ENCODE results near the gene RGS17.

The RGS17 gene, protein sequence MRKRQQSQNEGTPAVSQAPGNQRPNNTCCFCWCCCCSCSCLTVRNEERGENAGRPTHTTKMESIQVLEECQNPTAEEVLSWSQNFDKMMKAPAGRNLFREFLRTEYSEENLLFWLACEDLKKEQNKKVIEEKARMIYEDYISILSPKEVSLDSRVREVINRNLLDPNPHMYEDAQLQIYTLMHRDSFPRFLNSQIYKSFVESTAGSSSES

DNA sequence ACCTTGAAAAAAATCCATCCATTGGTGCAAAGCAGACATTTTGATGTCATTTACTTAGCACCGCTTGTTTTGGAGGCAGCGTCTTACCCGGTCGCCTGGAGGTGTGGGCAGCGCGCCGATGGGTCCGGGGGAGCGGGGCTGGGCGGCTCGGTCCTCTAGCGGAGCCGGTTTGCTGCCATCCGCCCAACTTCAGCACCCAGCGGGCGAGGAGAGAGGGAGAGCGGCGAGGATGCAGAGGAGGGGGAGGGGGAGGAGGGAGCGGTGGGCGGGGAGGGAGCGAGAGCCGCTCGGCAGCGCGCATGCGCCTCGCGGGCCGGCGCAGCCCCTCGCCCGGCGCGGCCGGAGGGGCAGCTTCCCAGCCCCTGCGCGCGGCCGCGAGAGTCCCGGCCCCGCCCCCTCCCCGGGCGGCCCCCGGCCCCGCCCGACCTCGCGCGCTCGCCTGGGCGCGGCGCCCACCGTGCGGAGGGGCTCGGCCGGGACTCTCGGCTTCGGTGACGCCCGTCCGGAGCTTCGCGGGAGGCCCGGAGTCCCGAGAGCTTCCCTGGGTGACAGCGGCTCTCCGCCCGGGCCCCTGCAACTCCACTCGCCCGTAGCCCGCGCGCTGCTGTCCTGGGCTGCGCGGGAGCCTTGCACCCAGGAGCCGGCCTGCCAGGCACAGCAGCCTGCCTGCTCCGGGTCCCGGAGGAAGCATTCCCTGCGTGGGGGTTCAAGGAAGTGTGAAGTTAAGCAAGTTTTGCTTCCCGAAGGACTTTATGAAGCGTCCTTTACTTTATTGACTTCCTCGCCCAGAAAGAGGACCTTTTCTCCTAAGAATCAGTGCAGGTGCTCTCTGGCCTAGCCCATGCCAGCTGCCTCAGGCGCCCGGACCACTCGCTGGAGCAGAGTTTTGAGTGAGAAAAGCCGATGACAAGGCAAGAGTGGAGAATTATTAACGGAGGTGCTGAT lies at the start of gene RGS17:
Gene RGS17, minus strand, starts transcription at position 246 of the 945 bp plus-strand sequence. CDS start 87,264 bp downstream, outside the sequence.
- DNase-seq (ENCODE audit: low spot score in 2 of 2) (no peak), ATAC-seq (ENCODE audit: low read depth) (no peak)
- Mint-ChIP-seq H3K4me3 (peak within 1 kb of the TSS; percentile 84), H3K4me1 (peaks cover 8% of the 10 kb centered on the region), H3K27me3 (peaks cover 17% of the 10 kb centered on the region), H3K27ac (no peak within 1 kb of the TSS), H3K9me3 (peaks cover 2% of the 10 kb centered on the region), H3K36me3 (peaks cover 2% of the 10 kb centered on the region)

DNA sequence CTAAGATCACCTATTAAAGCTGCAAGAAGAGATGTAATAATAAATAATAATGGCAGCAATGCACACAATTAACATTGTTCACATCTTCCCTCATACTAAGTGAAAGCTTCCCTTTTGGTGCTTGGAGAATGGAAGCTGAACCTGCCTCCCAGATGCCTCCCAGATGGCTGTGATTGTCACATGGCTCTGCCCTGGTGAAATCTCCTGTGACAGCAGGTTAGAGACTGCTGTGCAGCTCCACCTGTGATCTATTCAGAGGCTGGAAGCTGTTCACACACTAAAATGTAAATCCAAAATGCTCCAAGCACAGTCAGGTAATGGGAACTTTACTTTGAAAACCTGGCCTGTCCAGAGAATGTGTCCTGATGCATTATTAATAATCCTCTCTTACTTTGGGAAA lies 41.7 kb upstream of the RGS17 start:
- Mint-ChIP-seq H3K9me3 (peaks cover 3% of the 10 kb centered on the region), H3K4me1 (no peaks in the 10 kb centered on the region), H3K36me3 (no peaks in the 10 kb centered on the region), H3K27me3 (no peaks in the 10 kb centered on the region), H3K4me3 (no peak overlapping the region), H3K27ac (no peak overlapping the region)
- DNase-seq (ENCODE audit: low spot score in 2 of 2) = no peak
- ATAC-seq (ENCODE audit: low read depth) = no peak

DNA sequence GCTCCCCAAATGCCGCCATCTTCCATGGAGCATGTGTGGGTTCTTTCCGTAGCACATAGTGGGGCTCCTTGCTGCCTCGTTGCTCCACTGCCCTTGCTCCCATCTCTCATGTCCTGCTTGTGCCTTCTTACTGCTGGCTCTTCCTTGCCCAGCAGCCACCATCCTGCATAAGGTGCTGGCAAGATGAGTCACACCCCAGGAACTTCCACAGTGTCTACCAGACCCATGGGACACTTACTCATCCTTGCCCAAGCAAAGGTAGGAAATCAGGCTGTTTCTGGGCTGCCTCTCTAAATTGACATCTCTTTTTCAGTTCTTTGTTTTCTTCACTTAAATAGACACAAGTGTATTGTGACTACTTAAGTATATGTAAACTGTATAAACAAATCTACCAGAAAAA lies 39.4 kb upstream of the RGS17 start:
- Mint-ChIP-seq H3K4me1 (no peaks in the 10 kb centered on the region), H3K4me3 (no peak overlapping the region), H3K36me3 (no peaks in the 10 kb centered on the region), H3K9me3 (peaks cover 1% of the 10 kb centered on the region), H3K27me3 (no peaks in the 10 kb centered on the region), H3K27ac (no peak overlapping the region)
- no peak for ATAC-seq (ENCODE audit: low read depth)
- no peak for DNase-seq (ENCODE audit: low spot score in 2 of 2)

DNA sequence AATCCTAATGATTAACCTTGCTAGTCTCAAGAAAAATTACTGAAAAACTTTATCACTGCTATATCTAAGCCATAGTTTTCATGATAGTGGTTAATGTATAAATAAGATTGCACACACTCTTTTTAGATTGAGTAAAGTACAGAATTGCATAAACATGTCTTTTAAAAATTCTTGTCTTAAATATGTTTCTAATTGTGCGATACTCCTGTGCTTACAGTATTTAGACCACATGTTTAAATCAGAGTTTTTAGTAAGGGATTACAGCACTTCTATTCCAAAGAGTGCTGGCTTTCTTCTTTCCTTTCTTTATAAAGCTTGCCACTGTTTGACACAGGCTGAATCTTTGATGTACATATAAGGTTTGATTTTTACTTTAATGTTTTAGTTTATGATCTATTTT lies 36.8 kb upstream of the RGS17 start:
- Mint-ChIP-seq H3K27me3 (no peaks in the 10 kb centered on the region), H3K4me3 (no peak overlapping the region), H3K4me1 (no peaks in the 10 kb centered on the region), H3K36me3 (no peaks in the 10 kb centered on the region), H3K27ac (no peak overlapping the region), H3K9me3 (peaks cover 1% of the 10 kb centered on the region)
- DNase-seq (ENCODE audit: low spot score in 2 of 2) (no peak), ATAC-seq (ENCODE audit: low read depth) (no peak)

DNA sequence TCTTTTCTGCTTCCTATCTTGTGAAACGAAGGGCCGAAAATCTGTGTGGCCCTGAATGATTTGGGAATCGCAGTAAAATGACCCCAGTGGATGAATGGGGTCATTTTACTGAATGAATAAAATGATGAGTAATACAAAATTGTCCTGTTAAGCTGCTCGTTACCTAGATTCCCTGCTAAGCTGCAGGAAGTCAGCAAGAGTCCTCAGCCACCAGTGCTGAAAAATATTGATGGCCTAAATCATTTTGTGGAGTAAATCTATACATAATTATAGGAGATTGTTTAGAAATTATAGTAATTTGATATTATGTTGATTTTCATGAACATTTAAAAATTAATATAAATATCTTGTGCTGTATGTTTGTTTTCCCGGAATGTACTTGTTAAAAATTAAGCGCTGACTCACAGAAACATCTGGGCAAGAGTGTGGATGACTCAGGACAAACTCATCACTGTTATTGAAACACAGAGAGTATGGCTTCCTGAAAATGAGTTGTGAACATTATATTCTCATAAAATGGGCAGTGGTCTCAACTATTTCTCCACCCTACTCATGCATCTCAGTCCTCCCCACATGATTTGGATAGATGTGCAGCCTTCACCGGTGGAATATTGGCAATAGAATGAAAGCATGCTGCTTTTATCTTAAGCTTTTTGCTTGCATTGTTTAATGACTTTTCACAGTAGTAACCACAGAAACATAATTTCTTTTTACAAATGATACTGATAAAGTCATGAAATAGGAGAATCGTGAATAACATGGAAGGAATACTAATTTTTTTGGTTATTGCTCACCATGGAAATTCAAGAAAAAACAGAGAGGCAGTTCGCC lies 36.2 kb upstream of the RGS17 start:
- H3K36me3 Mint-ChIP-seq = no peaks in the 10 kb centered on the region
- no peaks in the 10 kb centered on the region for H3K4me1 Mint-ChIP-seq
- DNase-seq (ENCODE audit: low spot score in 2 of 2) (no peak), ATAC-seq (ENCODE audit: low read depth) (no peak)
- H3K9me3 Mint-ChIP-seq = peaks cover 1% of the 10 kb centered on the region
- H3K4me3 Mint-ChIP-seq = no peak overlapping the region
- no peak overlapping the region for H3K27ac Mint-ChIP-seq
- no peaks in the 10 kb centered on the region for H3K27me3 Mint-ChIP-seq

DNA sequence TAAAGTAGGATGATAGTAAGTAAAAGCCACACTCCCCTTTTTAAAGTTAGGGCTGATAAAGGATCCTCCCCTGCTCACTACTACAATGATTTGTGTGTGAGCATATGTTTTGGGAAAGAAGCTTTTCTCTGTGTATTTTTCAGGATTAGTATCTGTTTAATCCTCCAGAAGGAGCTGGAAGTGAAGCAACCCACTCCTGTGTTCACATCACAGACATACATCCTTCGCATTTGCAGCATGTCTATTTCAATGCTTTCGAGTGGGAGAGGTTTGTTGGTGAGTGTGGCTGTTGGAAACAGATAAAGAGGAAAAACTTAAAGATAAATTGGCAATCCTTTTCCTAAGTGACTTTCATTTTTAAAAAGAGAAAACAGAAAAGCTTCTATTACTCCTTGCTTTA lies 31.6 kb upstream of the RGS17 start:
- DNase-seq (ENCODE audit: low spot score in 2 of 2) (no peak), ATAC-seq (ENCODE audit: low read depth) (no peak)
- Mint-ChIP-seq H3K27ac (no peak overlapping the region), H3K36me3 (no peaks in the 10 kb centered on the region), H3K27me3 (no peaks in the 10 kb centered on the region), H3K4me3 (no peak overlapping the region), H3K4me1 (no peaks in the 10 kb centered on the region), H3K9me3 (no peaks in the 10 kb centered on the region)

DNA sequence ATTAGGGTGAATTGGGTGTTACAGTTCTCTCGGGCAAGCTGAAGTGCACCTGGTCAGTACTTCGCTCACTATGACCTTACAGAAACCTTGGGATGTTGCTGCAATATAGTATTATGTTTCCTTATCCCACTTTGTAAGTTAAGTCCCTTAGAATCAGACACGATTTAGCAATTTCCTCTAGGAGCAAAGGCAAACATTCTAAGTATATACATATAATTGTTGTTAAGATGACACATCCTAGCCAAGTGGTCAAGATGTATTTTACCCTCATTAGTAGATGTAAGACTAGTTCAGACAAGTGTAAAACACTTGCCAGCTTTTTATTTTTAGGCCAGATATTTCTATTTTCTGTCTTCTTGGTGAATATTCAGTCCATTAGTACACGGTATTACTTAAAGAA lies 31.1 kb upstream of the RGS17 start:
- H3K4me1 Mint-ChIP-seq = no peaks in the 10 kb centered on the region
- H3K9me3 Mint-ChIP-seq = no peaks in the 10 kb centered on the region
- H3K4me3 Mint-ChIP-seq = no peak overlapping the region
- DNase-seq (ENCODE audit: low spot score in 2 of 2) (no peak), ATAC-seq (ENCODE audit: low read depth) (no peak)
- H3K27ac Mint-ChIP-seq = no peak overlapping the region
- H3K36me3 Mint-ChIP-seq = no peaks in the 10 kb centered on the region
- H3K27me3 Mint-ChIP-seq = no peaks in the 10 kb centered on the region

DNA sequence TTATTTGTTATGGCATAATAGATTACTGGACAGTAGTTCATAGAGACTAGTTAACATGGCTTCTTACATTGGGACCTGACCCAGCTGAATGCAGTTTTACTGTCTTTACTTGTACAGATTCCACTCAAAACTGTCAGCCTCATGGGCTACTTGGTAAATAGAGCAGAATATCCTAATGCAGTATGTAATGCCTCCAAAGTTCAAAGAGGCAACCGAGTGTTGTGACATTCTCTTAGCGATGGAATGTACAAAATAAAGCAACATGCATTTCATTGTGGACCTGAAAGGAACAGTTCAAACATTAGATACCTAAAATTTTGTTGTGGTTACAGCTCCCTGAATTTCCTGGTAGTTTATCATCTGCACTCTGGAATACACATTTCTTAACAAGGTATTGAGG lies 29.1 kb upstream of the RGS17 start:
- no peaks in the 10 kb centered on the region for H3K36me3 Mint-ChIP-seq
- DNase-seq (ENCODE audit: low spot score in 2 of 2) = no peak
- no peak for ATAC-seq (ENCODE audit: low read depth)
- no peaks in the 10 kb centered on the region for H3K9me3 Mint-ChIP-seq
- no peaks in the 10 kb centered on the region for H3K4me1 Mint-ChIP-seq
- no peaks in the 10 kb centered on the region for H3K27me3 Mint-ChIP-seq
- no peak overlapping the region for H3K27ac Mint-ChIP-seq
- H3K4me3 Mint-ChIP-seq = no peak overlapping the region

DNA sequence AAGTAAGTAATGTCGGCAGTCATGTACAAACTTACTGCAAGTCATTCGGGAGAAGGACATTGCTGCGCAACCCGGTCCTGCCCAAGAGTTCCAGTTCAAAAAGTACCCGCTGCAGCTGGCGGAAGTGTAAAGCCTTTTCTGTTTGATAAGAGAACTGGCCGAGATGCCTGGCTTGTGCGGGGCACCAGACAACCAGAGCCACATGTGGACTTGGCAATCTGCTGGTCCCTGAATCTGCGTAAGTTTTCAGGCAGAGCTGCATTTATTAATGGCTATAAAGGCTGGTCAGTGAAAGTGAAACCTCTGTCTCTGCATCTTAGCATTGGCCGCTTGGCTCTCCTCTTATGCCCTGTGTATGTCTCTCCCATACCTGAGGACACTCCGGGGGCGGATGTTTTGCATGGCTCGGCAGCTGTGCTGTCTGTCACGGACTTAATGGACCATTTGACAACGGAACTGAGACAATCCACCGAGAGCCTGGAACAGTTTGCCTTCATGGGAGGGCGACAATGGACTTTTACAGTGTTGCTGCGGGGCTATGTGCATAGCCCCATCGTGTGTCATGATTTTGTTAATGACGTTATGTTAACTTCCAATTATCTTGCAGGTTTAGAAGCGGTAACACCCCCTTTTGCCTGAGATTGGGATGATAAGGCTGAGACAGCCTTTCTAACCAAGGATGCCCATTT lies 19.8 kb upstream of the RGS17 start:
- H3K4me1 Mint-ChIP-seq = no peaks in the 10 kb centered on the region
- no peak overlapping the region for H3K4me3 Mint-ChIP-seq
- H3K27ac Mint-ChIP-seq = no peak overlapping the region
- H3K9me3 Mint-ChIP-seq = peaks cover 2% of the 10 kb centered on the region
- no peaks in the 10 kb centered on the region for H3K27me3 Mint-ChIP-seq
- ATAC-seq (ENCODE audit: low read depth) = no peak
- DNase-seq (ENCODE audit: low spot score in 2 of 2) = no peak
- no peaks in the 10 kb centered on the region for H3K36me3 Mint-ChIP-seq

DNA sequence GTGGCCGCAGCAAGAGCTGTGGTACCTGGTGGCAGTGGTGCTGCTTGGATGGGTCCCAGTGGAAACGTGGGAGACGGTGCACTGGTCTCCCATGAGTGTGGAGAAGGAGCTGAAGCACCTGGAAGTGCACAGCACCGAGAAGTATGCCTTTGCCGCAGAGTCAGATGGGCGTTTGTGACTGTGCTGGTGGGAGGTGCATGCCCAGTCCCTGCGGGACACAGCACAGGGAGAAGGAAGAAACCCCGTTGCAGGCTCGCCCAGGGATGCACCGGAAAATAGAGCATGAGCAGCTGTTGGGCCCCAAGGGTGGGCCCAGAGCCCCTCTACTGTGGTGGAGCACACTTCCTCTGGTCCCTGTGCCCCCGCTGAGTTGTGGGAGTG lies 19.3 kb upstream of the RGS17 start:
- Mint-ChIP-seq H3K27me3 (no peaks in the 10 kb centered on the region), H3K36me3 (no peaks in the 10 kb centered on the region), H3K4me3 (no peak overlapping the region), H3K27ac (no peak overlapping the region), H3K4me1 (no peaks in the 10 kb centered on the region), H3K9me3 (peaks cover 2% of the 10 kb centered on the region)
- DNase-seq (ENCODE audit: low spot score in 2 of 2) (no peak), ATAC-seq (ENCODE audit: low read depth) (no peak)

DNA sequence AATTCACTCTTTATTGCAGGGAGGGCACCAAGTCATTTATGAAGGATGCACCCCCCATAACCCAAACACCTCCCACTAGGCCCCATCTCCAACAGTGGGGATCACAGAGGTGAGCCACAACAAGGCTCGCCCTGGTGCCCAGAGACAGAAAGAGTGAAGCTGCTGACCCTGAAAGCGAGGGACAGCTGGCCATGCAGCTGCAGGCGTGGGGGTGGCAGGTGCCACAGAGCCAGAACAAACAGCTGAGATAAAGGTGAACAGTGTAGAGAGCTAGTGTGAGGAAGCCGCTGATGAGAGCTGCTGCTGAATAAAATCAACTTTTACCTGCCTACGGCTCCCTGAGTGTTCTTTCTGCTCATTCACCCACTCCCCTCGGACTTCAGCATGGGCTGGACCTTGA lies 18.8 kb upstream of the RGS17 start:
- Mint-ChIP-seq H3K27me3 (no peaks in the 10 kb centered on the region), H3K4me3 (no peak overlapping the region), H3K9me3 (peaks cover 2% of the 10 kb centered on the region), H3K4me1 (no peaks in the 10 kb centered on the region), H3K36me3 (no peaks in the 10 kb centered on the region), H3K27ac (no peak overlapping the region)
- DNase-seq (ENCODE audit: low spot score in 2 of 2) (no peak), ATAC-seq (ENCODE audit: low read depth) (no peak)

DNA sequence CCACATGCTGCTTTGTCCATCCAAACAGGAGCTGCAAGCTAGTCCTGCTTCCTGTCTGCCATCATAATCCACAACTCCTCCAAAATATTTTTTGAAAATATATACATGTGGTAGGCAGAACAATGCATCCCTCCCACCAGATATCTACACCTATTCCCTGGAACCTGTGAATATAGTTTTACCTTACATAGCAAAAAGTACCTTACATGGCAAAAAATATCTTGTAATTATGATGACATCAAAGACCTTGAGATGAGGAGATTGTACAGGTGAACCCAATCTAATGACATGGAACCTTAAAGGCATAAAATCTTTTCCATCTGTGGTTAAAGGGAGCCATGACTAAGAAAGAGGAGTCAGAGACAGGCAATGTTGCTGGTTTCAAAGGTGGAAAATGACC lies 15.3 kb upstream of the RGS17 start:
- Mint-ChIP-seq H3K4me3 (no peak overlapping the region), H3K4me1 (no peaks in the 10 kb centered on the region), H3K27ac (no peak overlapping the region), H3K36me3 (no peaks in the 10 kb centered on the region), H3K27me3 (no peaks in the 10 kb centered on the region), H3K9me3 (peaks cover 2% of the 10 kb centered on the region)
- DNase-seq (ENCODE audit: low spot score in 2 of 2) (no peak), ATAC-seq (ENCODE audit: low read depth) (no peak)

DNA sequence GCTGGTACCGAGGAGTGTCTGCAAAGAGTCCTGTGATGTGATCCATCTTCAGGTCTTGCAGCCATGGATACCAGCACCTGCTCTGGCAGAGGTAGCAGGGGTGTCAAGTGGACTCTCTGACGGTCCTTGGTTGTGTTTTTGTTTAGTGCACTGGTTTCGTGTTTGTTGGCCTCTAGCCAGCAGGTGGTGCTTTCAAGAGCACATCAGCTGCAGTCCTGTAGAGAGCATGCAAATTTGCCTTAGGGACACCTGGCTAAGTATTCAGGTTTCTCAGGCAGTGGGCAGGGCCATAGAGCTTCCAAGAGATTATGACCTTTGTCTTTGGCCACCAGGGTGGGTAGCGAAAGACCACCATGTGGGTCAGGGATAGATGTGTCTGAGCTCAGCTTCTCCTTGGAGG lies 14.5 kb upstream of the RGS17 start:
- H3K27ac Mint-ChIP-seq = no peak overlapping the region
- H3K27me3 Mint-ChIP-seq = no peaks in the 10 kb centered on the region
- no peak for ATAC-seq (ENCODE audit: low read depth)
- DNase-seq (ENCODE audit: low spot score in 2 of 2) = no peak
- no peak overlapping the region for H3K4me3 Mint-ChIP-seq
- no peaks in the 10 kb centered on the region for H3K36me3 Mint-ChIP-seq
- H3K4me1 Mint-ChIP-seq = no peaks in the 10 kb centered on the region
- H3K9me3 Mint-ChIP-seq = peaks cover 2% of the 10 kb centered on the region

DNA sequence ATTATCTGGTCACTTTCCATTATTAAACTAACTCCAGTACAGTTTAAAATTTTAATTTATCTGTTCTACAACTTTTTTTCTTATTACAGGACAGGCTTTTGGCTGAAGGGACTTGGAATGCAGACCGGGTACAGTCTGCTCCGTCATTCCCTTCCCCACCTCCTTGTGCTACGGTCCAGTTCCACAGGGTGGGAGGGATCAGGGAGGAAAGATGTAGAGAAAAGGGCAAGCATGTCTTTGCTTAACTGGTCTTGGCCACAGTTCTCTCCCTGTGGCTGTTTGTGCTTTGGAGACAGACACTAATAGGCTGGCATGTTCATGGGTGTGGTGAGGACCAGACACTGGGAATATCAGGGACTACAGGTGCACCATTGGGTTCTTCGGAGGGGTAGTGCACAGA lies 12.1 kb upstream of the RGS17 start:
- Mint-ChIP-seq H3K4me1 (no peaks in the 10 kb centered on the region), H3K9me3 (no peaks in the 10 kb centered on the region), H3K36me3 (no peaks in the 10 kb centered on the region), H3K27ac (no peak overlapping the region), H3K4me3 (no peak overlapping the region), H3K27me3 (no peaks in the 10 kb centered on the region)
- ATAC-seq (ENCODE audit: low read depth) (no peak), DNase-seq (ENCODE audit: low spot score in 2 of 2) (no peak)

All from memory B cell (primary cell).